GM13976 (cell line): ENCODE results near the gene P2RX7.

Experiments
- DNase-seq: peaks from one replicate; pipeline ENCODE4 v3.0.0; 2012; ENCODE audit warnings: low spot score
- in situ Hi-C: fragments of 300-500 bp; cut with MboI; formaldehyde crosslinking; loops from one replicate; pipeline ENCODE4 v1.12.0; 2022; ENCODE audit warnings: low sequenced_read_pairs, mixed read lengths, inconsistent platforms; ENCODE audit not compliant: unreplicated experiment
- TF ChIP-seq, protein P1 (sequence below): IDR thresholded peaks from 2 replicates; pipeline ENCODE4 v1.5.1; 2012; ENCODE audit warnings: borderline replicate concordance, mild to moderate bottlenecking; ENCODE audit not compliant: insufficient read depth; ENCODE audit errors: extremely low read depth, missing control alignments, control extremely low read depth

The P2RX7 gene

DNA sequence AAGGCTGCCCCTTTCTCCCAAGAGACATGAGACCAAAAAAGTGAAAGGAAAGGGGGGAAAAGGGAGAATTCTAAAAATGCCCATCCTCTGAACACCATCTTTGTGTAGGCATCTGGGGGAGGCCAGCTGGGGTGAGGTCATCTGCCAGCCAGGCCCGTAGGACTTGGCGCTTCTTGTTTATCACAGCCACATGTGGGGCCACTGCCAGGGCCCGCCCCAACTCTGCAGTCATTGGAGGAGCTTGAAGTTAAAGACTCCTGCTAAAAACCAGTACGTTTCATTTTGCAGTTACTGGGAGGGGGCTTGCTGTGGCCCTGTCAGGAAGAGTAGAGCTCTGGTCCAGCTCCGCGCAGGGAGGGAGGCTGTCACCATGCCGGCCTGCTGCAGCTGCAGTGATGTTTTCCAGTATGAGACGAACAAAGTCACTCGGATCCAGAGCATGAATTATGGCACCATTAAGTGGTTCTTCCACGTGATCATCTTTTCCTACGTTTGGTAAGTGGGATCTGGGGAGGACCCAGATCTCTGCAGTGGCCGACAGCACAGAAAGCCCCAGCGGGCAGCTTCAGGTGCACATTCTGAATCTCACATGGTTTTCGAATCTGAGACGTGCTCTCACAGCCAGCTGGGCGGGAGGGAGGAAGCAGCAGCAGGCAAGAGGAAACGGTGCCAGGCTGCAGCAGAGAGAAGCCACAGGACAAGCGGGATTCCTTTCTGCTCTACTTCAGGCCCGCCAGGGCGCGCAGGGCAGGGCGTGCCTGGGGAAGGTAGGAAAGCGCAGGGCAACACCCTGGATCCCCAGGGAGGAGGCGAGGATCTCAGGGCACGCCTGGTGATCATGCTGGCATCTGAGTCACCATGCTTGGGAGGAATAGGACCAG lies at the start of gene P2RX7:
Gene P2RX7, plus strand, starts transcription at position 276 of the 881 bp plus-strand sequence. Its CDS starts 95 bp downstream, at position 371.
- in situ Hi-C loops, result no loop called here
- DNase-seq, result peak; percentile 57
- TF ChIP-seq, protein P1, sequence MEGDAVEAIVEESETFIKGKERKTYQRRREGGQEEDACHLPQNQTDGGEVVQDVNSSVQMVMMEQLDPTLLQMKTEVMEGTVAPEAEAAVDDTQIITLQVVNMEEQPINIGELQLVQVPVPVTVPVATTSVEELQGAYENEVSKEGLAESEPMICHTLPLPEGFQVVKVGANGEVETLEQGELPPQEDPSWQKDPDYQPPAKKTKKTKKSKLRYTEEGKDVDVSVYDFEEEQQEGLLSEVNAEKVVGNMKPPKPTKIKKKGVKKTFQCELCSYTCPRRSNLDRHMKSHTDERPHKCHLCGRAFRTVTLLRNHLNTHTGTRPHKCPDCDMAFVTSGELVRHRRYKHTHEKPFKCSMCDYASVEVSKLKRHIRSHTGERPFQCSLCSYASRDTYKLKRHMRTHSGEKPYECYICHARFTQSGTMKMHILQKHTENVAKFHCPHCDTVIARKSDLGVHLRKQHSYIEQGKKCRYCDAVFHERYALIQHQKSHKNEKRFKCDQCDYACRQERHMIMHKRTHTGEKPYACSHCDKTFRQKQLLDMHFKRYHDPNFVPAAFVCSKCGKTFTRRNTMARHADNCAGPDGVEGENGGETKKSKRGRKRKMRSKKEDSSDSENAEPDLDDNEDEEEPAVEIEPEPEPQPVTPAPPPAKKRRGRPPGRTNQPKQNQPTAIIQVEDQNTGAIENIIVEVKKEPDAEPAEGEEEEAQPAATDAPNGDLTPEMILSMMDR, result no peak

DNA sequence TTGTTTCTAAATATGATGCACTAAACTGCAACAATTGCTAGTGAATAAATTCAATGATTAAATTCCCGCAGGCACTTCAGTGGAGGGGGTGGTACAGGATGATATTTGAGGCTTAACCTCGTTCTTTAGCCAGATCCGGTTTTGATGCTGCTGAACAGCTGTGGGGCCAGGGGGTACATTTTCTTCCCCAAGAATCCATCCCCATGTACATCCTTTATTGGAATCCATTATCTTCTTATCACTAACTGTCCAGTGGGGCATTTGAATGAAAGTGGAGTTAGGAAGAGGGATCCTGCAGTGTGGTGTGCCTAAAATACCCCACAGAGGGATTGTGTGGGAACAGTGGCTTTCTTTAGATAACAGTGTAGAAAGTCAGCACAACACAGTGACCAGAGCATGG lies 48.4 kb upstream of the P2RX7 start:
- TF ChIP-seq, protein P1, result no peak
- DNase-seq, result no peak
- in situ Hi-C loops, result no loop called here

DNA sequence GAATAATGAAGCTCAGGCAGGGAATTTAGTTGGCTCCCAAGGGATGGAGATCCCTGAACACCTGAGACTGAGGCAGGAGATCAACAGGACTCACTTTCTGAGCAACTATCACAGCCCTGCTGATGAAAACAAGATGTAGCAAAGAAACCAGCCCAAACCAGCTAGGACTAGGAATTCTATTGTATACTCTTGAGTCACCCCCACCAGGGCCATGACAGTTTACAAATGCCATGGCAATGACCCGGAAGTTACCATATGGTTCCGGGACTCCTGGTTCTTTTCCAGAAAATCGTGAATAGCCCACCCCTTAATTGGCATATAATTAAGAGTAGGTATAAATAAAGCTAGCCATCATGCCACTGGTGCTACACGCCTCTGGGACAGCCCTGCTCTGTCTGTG lies 47.6 kb upstream of the P2RX7 start:
- in situ Hi-C loops, result no loop called here
- TF ChIP-seq, protein P1, result no peak
- DNase-seq, result no peak

DNA sequence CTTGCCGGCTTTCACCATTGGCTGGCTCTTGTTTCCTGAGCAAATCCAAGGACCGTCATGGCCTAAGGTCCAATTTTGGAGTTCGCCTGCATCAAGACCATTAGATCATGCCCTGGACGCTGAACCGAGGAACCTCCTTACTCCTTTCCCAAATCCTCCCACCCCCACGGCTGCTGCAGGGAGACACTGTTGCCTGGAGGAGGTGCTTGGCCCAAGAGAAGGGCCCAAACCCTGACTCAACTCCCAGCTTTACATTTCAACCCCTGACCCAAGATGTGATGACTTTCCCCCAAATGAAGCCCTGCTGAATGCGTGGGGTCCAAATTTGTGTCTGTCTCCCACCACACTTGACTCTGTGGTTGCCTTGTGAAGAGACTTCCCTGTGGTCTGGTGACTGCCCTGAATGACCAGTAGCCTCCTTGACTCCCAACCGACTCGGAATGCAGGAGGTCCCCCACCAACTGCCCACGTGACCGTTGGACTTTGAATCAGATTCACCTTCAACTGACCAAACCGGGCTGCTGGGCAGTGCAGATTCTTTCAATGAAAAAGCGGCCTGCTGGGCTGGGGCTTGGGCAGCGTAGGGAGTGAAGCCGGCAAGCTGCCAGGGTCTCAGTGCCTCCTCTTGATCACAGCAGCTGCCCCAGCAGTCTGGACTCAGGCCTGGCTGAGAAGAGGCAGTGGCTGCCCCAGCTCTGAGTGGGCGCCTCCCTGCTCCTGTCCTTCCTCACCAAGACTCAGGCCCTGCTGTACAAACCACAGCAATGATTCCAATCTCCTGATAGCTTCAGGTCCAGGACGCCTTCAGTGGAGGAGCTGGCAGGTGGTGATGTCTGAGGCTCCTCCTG lies 46.9 kb upstream of the P2RX7 start:
- TF ChIP-seq, protein P1, result no peak
- DNase-seq, result no peak
- in situ Hi-C loops, result no loop called here

DNA sequence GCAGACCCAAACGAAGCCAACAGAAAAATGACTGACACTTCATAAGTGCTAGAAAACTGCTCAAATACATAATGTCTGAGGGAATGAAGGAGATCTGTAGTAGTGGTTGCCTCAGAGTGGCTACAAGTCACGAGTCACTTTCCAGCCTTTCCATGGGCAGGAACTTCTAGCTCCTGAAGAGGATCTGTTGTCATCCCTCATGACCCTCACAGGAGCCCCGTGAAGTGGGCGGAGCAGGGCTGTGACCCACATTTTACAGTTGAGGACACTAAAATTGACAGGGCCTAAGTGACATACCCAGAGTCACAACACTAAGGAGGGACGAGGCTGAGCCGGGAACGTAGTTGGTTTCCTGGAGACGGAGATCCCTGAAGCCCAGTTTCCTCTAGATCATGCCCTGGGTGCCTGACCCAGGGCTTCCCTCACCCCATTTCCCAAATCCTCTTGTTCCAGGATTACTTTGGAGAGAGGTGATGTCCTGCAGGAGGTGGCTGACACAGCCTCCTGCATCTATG lies 45.8 kb upstream of the P2RX7 start:
- TF ChIP-seq, protein P1, result no peak
- in situ Hi-C loops, result no loop called here
- no peak for DNase-seq

DNA sequence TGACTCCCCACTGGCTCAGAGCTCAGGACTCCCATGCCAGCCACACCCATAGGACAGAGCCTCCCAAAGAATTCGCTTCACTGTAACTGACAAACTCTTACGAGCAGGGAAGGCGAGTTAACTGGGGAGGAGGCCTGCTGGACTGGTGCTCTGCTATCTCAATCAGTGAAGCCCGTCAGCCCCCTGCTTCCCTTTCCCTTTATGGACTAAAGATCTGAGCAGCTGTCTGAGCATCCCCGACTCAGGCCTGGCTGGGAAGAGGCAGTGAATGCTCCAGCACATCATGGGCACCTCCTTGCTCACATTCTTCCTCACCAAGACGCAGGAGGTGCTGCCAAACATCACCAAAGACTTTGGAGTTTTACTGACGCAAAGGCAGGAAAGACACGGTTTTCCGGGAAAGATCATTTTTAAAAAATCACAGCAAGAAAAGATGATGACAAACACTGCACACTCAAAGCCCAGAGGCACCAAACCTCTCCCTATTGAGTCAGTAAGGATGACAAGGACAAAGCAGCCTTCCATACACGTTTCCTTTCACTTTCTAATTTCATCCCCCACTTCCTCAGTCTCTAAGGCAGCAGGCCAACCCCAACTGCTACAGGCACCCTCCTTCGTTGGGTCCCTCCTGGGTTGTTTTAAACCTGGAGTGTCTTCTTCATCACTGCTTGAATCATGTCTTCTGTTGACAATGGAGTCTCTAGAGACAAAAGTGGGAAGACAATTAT lies 45.0 kb upstream of the P2RX7 start:
- in situ Hi-C loops, result no loop called here
- DNase-seq, result peak; percentile 53
- TF ChIP-seq, protein P1, result no peak
